Liver (tissue), 9 donors: ENCODE measurements around the gene RALGAPB. TPM values are rescaled to one million over a fixed set of nuclear protein-coding genes. Genes with fewer than 3 reads are reported as not detected.

Experiments used
- DNase-seq: peaks from one replicate; pipeline ENCODE4 v3.0.0-alpha.2; 2017; ENCODE audit warnings: low spot score
- H3K27ac ChIP-seq, 2 donors: one replicate each; pipeline ENCODE4 v1.7.0; 2013; ENCODE audit warnings: inconsistent platforms in 2 of 2, low read length in 2 of 2, control low read depth in 1 of 2, low read depth in 1 of 2, mild to moderate bottlenecking in 1 of 2
- H3K27me3 ChIP-seq, 4 donors: one replicate each; pipeline versions ENCODE4 v1.6.1 to v1.7.0; 2013; ENCODE audit warnings: low read length in 3 of 4, inconsistent platforms in 1 of 4, mild to moderate bottlenecking in 1 of 4, moderate library complexity in 1 of 4; ENCODE audit not compliant: control insufficient read depth in 4 of 4, insufficient read depth in 4 of 4
- H3K36me3 ChIP-seq, 4 donors: one replicate each; pipeline versions ENCODE4 v1.6.1 to v1.7.0; 2013; ENCODE audit warnings: low read length in 3 of 4, mild to moderate bottlenecking in 3 of 4, low read depth in 1 of 4, moderate library complexity in 1 of 4; ENCODE audit not compliant: control insufficient read depth in 4 of 4, insufficient read depth in 3 of 4
- H3K4me1 ChIP-seq, 4 donors: one replicate each; pipeline versions ENCODE4 v1.6.1 to v1.7.0; 2013; ENCODE audit warnings: low read length in 3 of 4, mild to moderate bottlenecking in 3 of 4, moderate library complexity in 1 of 4; ENCODE audit not compliant: control insufficient read depth in 4 of 4, insufficient read depth in 4 of 4
- H3K4me3 ChIP-seq, 3 donors: one replicate each; pipeline versions ENCODE4 v1.6.1 to v1.7.0; 2013; ENCODE audit warnings: low read length in 3 of 3, control low read depth in 1 of 3, low read depth in 1 of 3, mild to moderate bottlenecking in 1 of 3
- H3K9ac ChIP-seq, 2 donors: one replicate each; pipeline ENCODE4 v1.7.0; 2013; ENCODE audit warnings: low read length in 2 of 2, mild to moderate bottlenecking in 2 of 2, moderate library complexity in 2 of 2, control low read depth in 1 of 2, low read depth in 1 of 2
- H3K9me3 ChIP-seq, 4 donors: one replicate each; pipeline versions ENCODE4 v1.6.1 to v1.7.0; 2013; ENCODE audit warnings: low read length in 3 of 4; ENCODE audit not compliant: control insufficient read depth in 4 of 4
- EGR1 ChIP-seq, 2 donors: IDR thresholded peaks; 2 replicates each; pipeline ENCODE4 v1.6.1; 2016 to 2018; ENCODE audit warnings: antibody characterized with exemption in 2 of 2, low read depth in 2 of 2
- FOXA1 ChIP-seq: IDR thresholded peaks from 2 replicates; pipeline ENCODE4 v1.6.1; 2016; ENCODE audit warnings: antibody characterized with exemption
- FOXA2 ChIP-seq: IDR thresholded peaks from 2 replicates; pipeline ENCODE4 v1.6.1; 2016; ENCODE audit warnings: antibody characterized with exemption
- GABPA ChIP-seq, 2 donors: IDR thresholded peaks in 1 of 2; conservative IDR thresholded peaks in 1 of 2; 2 replicates each; pipeline ENCODE4 v1.6.1; 2016; ENCODE audit warnings: antibody characterized with exemption in 2 of 2, mild to moderate bottlenecking in 1 of 2, moderate library complexity in 1 of 2
- HNF4A ChIP-seq, 2 donors: conservative IDR thresholded peaks; 2 replicates each; pipeline ENCODE4 v1.6.1; 2016; ENCODE audit warnings: antibody characterized with exemption in 2 of 2, mild to moderate bottlenecking in 2 of 2
- HNF4G ChIP-seq: IDR thresholded peaks from 2 replicates; pipeline ENCODE4 v1.6.1; 2016; ENCODE audit warnings: antibody characterized with exemption
- JUND ChIP-seq, 2 donors: IDR thresholded peaks; 2 replicates each; pipeline ENCODE4 v1.6.1; 2016; ENCODE audit warnings: antibody characterized with exemption in 2 of 2
- NR2F2 ChIP-seq: IDR thresholded peaks from 2 replicates; pipeline ENCODE4 v1.6.1; 2016; ENCODE audit warnings: antibody characterized with exemption
- RAD21 ChIP-seq, 2 donors: IDR thresholded peaks; 2 replicates each; pipeline ENCODE4 v1.6.1; 2016; ENCODE audit warnings: antibody characterized with exemption in 2 of 2, mild to moderate bottlenecking in 2 of 2
- RXRA ChIP-seq, 2 donors: IDR thresholded peaks; 2 replicates each; pipeline ENCODE4 v1.6.1; 2017 to 2018; ENCODE audit warnings: antibody characterized with exemption in 2 of 2, mild to moderate bottlenecking in 1 of 2
- SP1 ChIP-seq: IDR thresholded peaks from 2 replicates; pipeline ENCODE4 v1.6.1; 2018; ENCODE audit warnings: antibody characterized with exemption, mild to moderate bottlenecking
- TAF1 ChIP-seq: conservative IDR thresholded peaks from 2 replicates; pipeline ENCODE4 v1.6.1; 2016; ENCODE audit warnings: antibody characterized with exemption, mild to moderate bottlenecking
- YY1 ChIP-seq: IDR thresholded peaks from 2 replicates; pipeline ENCODE4 v1.6.1; 2016; ENCODE audit warnings: antibody characterized with exemption, mild to moderate bottlenecking
- WGBS: extraction: QIAGEN DNeasy Blood & Tissue Kit; methylation state at CpG from one replicate; pipeline ENCODE4 v1.1.7; 2013; 5-methylcytosine and 5-hydroxymethylcytosine counted together
- polyA plus RNA-seq, 2 donors: library from polyadenylated mRNA; stranded (reverse) in 1 of 2; unstranded in 1 of 2; fragments of 200-250 nt in 1 of 2; fragments of >200 nt in 1 of 2; fragmentation: Nextera tagmentation in 1 of 2; extraction: Ambion mirVana in 1 of 2; gene quantifications; one replicate each; pipeline versions ENCODE4 v1.2.1 to v1.2.3, GENCODE V29; 2013 to 2015
- total RNA-seq, 2 donors: library from RNA; depleted of rRNA; stranded (reverse); fragments of >200 nt; gene quantifications; one replicate each; pipeline ENCODE4 v1.2.3, GENCODE V29; 2014
- TF ChIP-seq, protein P1 (sequence below): IDR thresholded peaks from 2 replicates; pipeline ENCODE4 v1.6.1; 2016; ENCODE audit warnings: antibody characterized with exemption
- TF ChIP-seq, protein P2 (sequence below): IDR thresholded peaks from 2 replicates; pipeline ENCODE4 v1.6.1; 2016; ENCODE audit warnings: antibody characterized with exemption, mild to moderate bottlenecking
- TF ChIP-seq, protein P3 (sequence below): IDR thresholded peaks from 2 replicates; pipeline ENCODE4 v1.6.1; 2016; ENCODE audit warnings: antibody characterized with exemption
- TF ChIP-seq, protein P4 (sequence below): IDR thresholded peaks from 2 replicates; pipeline ENCODE4 v1.6.1; 2016; ENCODE audit warnings: antibody characterized with exemption
- TF ChIP-seq, protein P5 (sequence below): fragments of 150-350 bp; IDR thresholded peaks from 2 replicates; pipeline ENCODE4 v1.5.1; 2017; ENCODE audit warnings: improper control_type of control experiment, low read depth, low read length; ENCODE audit not compliant: missing input control
- donor health status: healthy.
- donor health status: healthy.
- donor health status: healthy.
- donor health status: healthy.
- donor health status: healthy.

RALGAPB gene
- 10 to 100 TPM; 14.4 to 19.7 TPM for total RNA-seq
- polyA plus RNA-seq: 1 to 10 TPM; 4.3 to 4.5 TPM

DNA sequence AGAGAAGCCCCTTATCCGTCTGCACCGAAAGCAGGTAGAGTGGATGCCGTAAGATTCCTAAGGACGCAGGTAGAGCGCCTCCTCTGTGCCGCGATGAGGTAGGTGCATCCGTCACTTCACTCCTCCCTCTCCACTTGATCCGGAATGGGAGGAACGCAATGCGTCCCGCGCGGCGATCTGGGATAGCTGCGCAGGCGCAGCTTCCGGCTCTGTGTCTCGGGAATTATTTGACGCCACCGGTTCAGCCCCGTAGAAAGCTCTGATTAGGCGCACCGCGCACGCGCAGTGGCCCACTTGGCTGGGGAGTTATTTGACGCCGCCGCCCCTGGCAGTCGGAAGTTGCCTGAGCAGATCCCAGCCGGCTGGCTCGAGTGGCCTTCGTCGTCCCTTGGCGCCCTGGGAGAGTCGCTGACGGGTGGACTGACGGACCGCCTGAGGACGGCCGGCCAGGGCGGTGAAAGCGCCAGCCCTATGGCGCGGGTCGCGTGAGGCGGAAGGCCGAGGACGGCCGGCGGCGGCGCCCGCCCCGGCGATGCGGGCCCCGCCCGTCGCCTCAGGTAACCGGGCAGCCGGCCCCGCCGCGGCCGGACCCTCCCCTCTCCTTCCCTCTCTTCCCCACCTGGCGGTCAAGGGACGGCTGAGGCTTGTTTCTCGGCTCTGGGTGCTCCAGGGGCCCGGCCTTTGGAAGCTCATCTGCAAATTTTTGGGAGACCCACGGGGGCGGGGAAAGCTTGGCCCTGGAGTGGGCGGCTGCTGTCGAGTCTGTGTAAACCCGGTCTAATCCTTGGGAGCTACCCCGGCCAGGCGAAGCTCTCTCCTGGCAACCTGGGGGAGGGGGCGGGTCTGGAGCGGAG, at the start of gene RALGAPB:
Gene RALGAPB, plus strand, starts transcription at position 331 of the 854 bp plus-strand sequence. CDS start 15,590 bp downstream, outside the sequence.
- Histone ChIP-seq H3K4me3 (peak within 1 kb of the TSS; percentile 80 to 96 (median 89)), H3K9ac (peak within 1 kb of the TSS; percentile 74 to 91), H3K4me1 (peaks cover 8 to 26% (median 12%) of the 10 kb centered on the region in 4 donors), H3K27me3 (no peaks in the 10 kb centered on the region), H3K9me3 (no peaks in the 10 kb centered on the region), H3K27ac (peak within 1 kb of the TSS; percentile 47 to 82), H3K36me3 (peaks cover 0 to 1% (median 0%) of the 10 kb centered on the region in 4 donors)
- DNase-seq: peak; percentile 98
- WGBS: under 1% methylated on average over 81 of the region's 81 CpGs
- TF ChIP-seq, protein P1, sequence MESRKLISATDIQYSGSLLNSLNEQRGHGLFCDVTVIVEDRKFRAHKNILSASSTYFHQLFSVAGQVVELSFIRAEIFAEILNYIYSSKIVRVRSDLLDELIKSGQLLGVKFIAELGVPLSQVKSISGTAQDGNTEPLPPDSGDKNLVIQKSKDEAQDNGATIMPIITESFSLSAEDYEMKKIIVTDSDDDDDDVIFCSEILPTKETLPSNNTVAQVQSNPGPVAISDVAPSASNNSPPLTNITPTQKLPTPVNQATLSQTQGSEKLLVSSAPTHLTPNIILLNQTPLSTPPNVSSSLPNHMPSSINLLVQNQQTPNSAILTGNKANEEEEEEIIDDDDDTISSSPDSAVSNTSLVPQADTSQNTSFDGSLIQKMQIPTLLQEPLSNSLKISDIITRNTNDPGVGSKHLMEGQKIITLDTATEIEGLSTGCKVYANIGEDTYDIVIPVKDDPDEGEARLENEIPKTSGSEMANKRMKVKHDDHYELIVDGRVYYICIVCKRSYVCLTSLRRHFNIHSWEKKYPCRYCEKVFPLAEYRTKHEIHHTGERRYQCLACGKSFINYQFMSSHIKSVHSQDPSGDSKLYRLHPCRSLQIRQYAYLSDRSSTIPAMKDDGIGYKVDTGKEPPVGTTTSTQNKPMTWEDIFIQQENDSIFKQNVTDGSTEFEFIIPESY: peak; percentile 63
- TF ChIP-seq, protein P2, sequence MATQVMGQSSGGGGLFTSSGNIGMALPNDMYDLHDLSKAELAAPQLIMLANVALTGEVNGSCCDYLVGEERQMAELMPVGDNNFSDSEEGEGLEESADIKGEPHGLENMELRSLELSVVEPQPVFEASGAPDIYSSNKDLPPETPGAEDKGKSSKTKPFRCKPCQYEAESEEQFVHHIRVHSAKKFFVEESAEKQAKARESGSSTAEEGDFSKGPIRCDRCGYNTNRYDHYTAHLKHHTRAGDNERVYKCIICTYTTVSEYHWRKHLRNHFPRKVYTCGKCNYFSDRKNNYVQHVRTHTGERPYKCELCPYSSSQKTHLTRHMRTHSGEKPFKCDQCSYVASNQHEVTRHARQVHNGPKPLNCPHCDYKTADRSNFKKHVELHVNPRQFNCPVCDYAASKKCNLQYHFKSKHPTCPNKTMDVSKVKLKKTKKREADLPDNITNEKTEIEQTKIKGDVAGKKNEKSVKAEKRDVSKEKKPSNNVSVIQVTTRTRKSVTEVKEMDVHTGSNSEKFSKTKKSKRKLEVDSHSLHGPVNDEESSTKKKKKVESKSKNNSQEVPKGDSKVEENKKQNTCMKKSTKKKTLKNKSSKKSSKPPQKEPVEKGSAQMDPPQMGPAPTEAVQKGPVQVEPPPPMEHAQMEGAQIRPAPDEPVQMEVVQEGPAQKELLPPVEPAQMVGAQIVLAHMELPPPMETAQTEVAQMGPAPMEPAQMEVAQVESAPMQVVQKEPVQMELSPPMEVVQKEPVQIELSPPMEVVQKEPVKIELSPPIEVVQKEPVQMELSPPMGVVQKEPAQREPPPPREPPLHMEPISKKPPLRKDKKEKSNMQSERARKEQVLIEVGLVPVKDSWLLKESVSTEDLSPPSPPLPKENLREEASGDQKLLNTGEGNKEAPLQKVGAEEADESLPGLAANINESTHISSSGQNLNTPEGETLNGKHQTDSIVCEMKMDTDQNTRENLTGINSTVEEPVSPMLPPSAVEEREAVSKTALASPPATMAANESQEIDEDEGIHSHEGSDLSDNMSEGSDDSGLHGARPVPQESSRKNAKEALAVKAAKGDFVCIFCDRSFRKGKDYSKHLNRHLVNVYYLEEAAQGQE: peak; percentile 42
- no peak for TF ChIP-seq HNF4A (conservative IDR thresholded peaks at IDR 0.05)
- no peak for TF ChIP-seq FOXA2
- TF ChIP-seq RXRA (IDR thresholded peaks at IDR 0.05): peak; percentile 29 to 45
- peak in 1 of 2 donors; percentile 41 for TF ChIP-seq JUND (IDR thresholded peaks at IDR 0.05)
- TF ChIP-seq SP1: peak; percentile 60
- TF ChIP-seq, protein P3, sequence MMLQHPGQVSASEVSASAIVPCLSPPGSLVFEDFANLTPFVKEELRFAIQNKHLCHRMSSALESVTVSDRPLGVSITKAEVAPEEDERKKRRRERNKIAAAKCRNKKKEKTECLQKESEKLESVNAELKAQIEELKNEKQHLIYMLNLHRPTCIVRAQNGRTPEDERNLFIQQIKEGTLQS: no peak
- peak; percentile 35 to 93 for TF ChIP-seq GABPA (IDR thresholded peaks at IDR 0.05 in 1 of 2, conservative IDR thresholded peaks at IDR 0.05 in 1 of 2)
- peak; percentile 61 to 68 for TF ChIP-seq RAD21 (IDR thresholded peaks at IDR 0.05)
- TF ChIP-seq, protein P4, sequence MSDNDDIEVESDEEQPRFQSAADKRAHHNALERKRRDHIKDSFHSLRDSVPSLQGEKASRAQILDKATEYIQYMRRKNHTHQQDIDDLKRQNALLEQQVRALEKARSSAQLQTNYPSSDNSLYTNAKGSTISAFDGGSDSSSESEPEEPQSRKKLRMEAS: peak; percentile 52
- peak in 1 of 2 donors; percentile 35 for TF ChIP-seq EGR1 (IDR thresholded peaks at IDR 0.05; ENCODE audit: low read depth in 2 of 2)
- TF ChIP-seq YY1: peak; percentile 85
- TF ChIP-seq, protein P5, sequence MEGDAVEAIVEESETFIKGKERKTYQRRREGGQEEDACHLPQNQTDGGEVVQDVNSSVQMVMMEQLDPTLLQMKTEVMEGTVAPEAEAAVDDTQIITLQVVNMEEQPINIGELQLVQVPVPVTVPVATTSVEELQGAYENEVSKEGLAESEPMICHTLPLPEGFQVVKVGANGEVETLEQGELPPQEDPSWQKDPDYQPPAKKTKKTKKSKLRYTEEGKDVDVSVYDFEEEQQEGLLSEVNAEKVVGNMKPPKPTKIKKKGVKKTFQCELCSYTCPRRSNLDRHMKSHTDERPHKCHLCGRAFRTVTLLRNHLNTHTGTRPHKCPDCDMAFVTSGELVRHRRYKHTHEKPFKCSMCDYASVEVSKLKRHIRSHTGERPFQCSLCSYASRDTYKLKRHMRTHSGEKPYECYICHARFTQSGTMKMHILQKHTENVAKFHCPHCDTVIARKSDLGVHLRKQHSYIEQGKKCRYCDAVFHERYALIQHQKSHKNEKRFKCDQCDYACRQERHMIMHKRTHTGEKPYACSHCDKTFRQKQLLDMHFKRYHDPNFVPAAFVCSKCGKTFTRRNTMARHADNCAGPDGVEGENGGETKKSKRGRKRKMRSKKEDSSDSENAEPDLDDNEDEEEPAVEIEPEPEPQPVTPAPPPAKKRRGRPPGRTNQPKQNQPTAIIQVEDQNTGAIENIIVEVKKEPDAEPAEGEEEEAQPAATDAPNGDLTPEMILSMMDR: peak; percentile 24
- no peak for TF ChIP-seq FOXA1
- peak; percentile 84 for TF ChIP-seq TAF1
- TF ChIP-seq HNF4G: no peak
- no peak for TF ChIP-seq NR2F2
